ENCODE results near the gene HTT. TPM values are rescaled to one million over a fixed set of nuclear protein-coding genes. Genes with fewer than 3 reads are reported as not detected.

HTT gene
- total RNA-seq, 1 experiment from 2014 or later = 64.4 TPM

DNA sequence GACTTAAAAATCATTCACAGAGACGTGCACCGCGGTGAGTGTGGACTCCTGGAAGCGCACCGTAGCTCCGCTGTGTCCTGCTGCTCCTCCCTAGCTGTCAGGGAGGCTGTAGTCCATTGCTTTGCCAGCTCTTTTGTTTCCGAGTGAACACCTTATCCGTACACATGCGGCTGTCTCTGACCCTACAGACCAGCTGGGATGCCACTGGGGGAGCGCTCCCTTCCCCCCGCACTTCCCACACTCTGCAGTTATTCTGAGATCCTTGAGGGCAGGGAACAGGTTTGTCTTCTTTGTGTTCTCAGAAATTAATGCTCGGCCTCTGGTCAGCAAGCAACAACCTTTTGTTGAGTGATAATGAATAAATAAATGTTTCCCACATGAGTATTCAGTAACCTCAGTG is 140.8 kb downstream of the HTT start:
- Mint-ChIP-seq H3K4me1 (no peaks in the 10 kb centered on the region), H3K4me3 (no peak overlapping the region), H3K27ac (no peak overlapping the region), H3K9me3 (no peaks in the 10 kb centered on the region), H3K36me3 (ENCODE audit: insufficient read depth in 1 of 3, low read depth in 3 of 3) (peaks cover 30 to 82% (median 80%) of the 10 kb centered on the region in 3 experiments; a peak in 6 of 7 replicates), H3K27me3 (ENCODE audit: low read depth) (no peaks in the 10 kb centered on the region)
- no peak overlapping the region for H2AK5ac ChIP-seq (ENCODE audit: insufficient read length, low read length)
- no peak overlapping the region for H4K91ac ChIP-seq (ENCODE audit: insufficient read length, low read depth, low read length)
- no CpG with 5 or more reads among the region's 12 CpGs for WGBS (ENCODE audit: extremely low coverage, insufficient read length, low lambda C conversion rate)
- no peak overlapping the region for H3K18ac ChIP-seq (ENCODE audit: insufficient read length, low read depth, low read length)
- no peak overlapping the region for H3K56ac ChIP-seq (ENCODE audit: insufficient read length, low read depth, low read length)
- no peaks in the 10 kb centered on the region for H3K27me3 ChIP-seq (ENCODE audit: insufficient read depth, low read length)
- H4K8ac ChIP-seq (replicated peaks; ENCODE audit: insufficient read length, low read depth, low read length) = no peak overlapping the region
- TF ChIP-seq, protein P1, sequence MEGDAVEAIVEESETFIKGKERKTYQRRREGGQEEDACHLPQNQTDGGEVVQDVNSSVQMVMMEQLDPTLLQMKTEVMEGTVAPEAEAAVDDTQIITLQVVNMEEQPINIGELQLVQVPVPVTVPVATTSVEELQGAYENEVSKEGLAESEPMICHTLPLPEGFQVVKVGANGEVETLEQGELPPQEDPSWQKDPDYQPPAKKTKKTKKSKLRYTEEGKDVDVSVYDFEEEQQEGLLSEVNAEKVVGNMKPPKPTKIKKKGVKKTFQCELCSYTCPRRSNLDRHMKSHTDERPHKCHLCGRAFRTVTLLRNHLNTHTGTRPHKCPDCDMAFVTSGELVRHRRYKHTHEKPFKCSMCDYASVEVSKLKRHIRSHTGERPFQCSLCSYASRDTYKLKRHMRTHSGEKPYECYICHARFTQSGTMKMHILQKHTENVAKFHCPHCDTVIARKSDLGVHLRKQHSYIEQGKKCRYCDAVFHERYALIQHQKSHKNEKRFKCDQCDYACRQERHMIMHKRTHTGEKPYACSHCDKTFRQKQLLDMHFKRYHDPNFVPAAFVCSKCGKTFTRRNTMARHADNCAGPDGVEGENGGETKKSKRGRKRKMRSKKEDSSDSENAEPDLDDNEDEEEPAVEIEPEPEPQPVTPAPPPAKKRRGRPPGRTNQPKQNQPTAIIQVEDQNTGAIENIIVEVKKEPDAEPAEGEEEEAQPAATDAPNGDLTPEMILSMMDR (conservative IDR thresholded peaks at IDR 0.05) = no peak
- H2BK120ac ChIP-seq (ENCODE audit: low read depth, low read length, poor library complexity, severe bottlenecking) = no peak overlapping the region
- H2BK12ac ChIP-seq (ENCODE audit: insufficient read length, low read depth, low read length) = no peak overlapping the region
- no peak overlapping the region for H3K9ac ChIP-seq (ENCODE audit: extremely low read depth, insufficient read length, low read length)
- no peak overlapping the region for H3K23ac ChIP-seq (ENCODE audit: insufficient read length, low read depth, low read length)
- no peak overlapping the region for H3K27ac ChIP-seq (ENCODE audit: insufficient read length, low read depth, low read length)
- H2BK20ac ChIP-seq (ENCODE audit: low read depth, low read length, poor library complexity, severe bottlenecking) = no peak overlapping the region
- no peak overlapping the region for H3K4ac ChIP-seq (ENCODE audit: low read depth, low read length)
- no peaks in the 10 kb centered on the region for H3K23me2 ChIP-seq (ENCODE audit: insufficient read length, low read depth, low read length, poor library complexity, severe bottlenecking)
- no peaks in the 10 kb centered on the region for H3K79me2 ChIP-seq (ENCODE audit: insufficient read depth, low read length)
- no peaks in the 10 kb centered on the region for H3K9me3 ChIP-seq (ENCODE audit: control insufficient read depth, low read depth, low read length)
- H3T11ph ChIP-seq (ENCODE audit: low read length) = no peak overlapping the region
- H3K4me1 ChIP-seq (ENCODE audit: insufficient read depth, low read length) = no peaks in the 10 kb centered on the region
- H3K79me1 ChIP-seq (ENCODE audit: insufficient read depth, low read depth, low read length, poor library complexity, severe bottlenecking) = no peaks in the 10 kb centered on the region
- H3K4me2 ChIP-seq (ENCODE audit: insufficient read depth, insufficient read length, low read length) = no peak overlapping the region
- H4K20me1 ChIP-seq (ENCODE audit: control insufficient read depth, insufficient read depth, insufficient read length) = no peaks in the 10 kb centered on the region
- H2BK15ac ChIP-seq (ENCODE audit: low read depth, low read length) = no peak overlapping the region
- H4K5ac ChIP-seq (ENCODE audit: insufficient read length, low read depth, low read length) = no peak overlapping the region
- no peak overlapping the region for H2BK5ac ChIP-seq (ENCODE audit: insufficient read length, low read length)
- no peak for DNase-seq
- H3K14ac ChIP-seq (ENCODE audit: insufficient read depth, low read length) = no peak overlapping the region
- no peak overlapping the region for H2AFZ ChIP-seq (ENCODE audit: low read length)
